Parathyroid adenoma (tissue), 2 donors: ENCODE measurements around the gene COL10A1.

Experiments
- H2AFZ ChIP-seq: fragments of 300-600 bp; sonication (generic); one replicate; pipeline ENCODE4 v1.7.0; 2017; ENCODE audit warnings: antibody characterized with exemption, mild to moderate bottlenecking
- H3K27ac ChIP-seq: fragments of 300-600 bp; sonication (generic); one replicate; pipeline ENCODE4 v1.7.0; 2017
- H3K27me3 ChIP-seq: fragments of 300-600 bp; sonication (generic); one replicate; pipeline ENCODE4 v1.7.0; 2017; ENCODE audit warnings: low read length; ENCODE audit not compliant: control insufficient read depth, insufficient read depth
- H3K36me3 ChIP-seq: fragments of 300-600 bp; sonication (generic); one replicate; pipeline ENCODE4 v1.7.0; 2017; ENCODE audit warnings: low read length; ENCODE audit not compliant: control insufficient read depth, insufficient read depth
- H3K4me1 ChIP-seq: fragments of 300-600 bp; sonication (generic); one replicate; pipeline ENCODE4 v1.7.0; 2017; ENCODE audit warnings: control low read depth
- H3K4me2 ChIP-seq: fragments of 300-600 bp; sonication (generic); one replicate; pipeline ENCODE4 v1.7.0; 2017; ENCODE audit warnings: low read length
- H3K4me3 ChIP-seq: fragments of 300-600 bp; sonication (generic); one replicate; pipeline ENCODE4 v1.7.0; 2017; ENCODE audit warnings: low read depth, low read length
- H3K79me2 ChIP-seq: fragments of 300-600 bp; sonication (generic); one replicate; pipeline ENCODE4 v1.7.0; 2017; ENCODE audit warnings: control low read depth
- H3K9ac ChIP-seq: fragments of 300-600 bp; sonication (generic); one replicate; pipeline ENCODE4 v1.7.0; 2017; ENCODE audit warnings: mild to moderate bottlenecking
- H3K9me3 ChIP-seq: fragments of 300-600 bp; sonication (generic); one replicate; pipeline ENCODE4 v1.7.0; 2017; ENCODE audit warnings: low read length; ENCODE audit not compliant: control insufficient read depth
- CTCF ChIP-seq: fragments of 300-600 bp; sonication (generic); IDR thresholded peaks from one replicate; pipeline ENCODE4 v1.7.0; 2017; ENCODE audit warnings: antibody characterized with exemption, mild to moderate bottlenecking
- donor health status: primary hyperparathyroidism.

COL10A1 gene

GRCh38 chr6:116157391-116157790, 31.5 kb upstream of the COL10A1 start:
- Histone ChIP-seq H3K36me3 (no peaks in the 10 kb centered on the region), H3K4me1 (no peaks in the 10 kb centered on the region), H3K9ac (no peak overlapping the region), H3K79me2 (no peaks in the 10 kb centered on the region), H3K27ac (no peak overlapping the region), H3K4me3 (no peak overlapping the region), H3K9me3 (no peaks in the 10 kb centered on the region), H2AFZ (no peak overlapping the region), H3K4me2 (no peak overlapping the region), H3K27me3 (no peaks in the 10 kb centered on the region)
- no peak for TF ChIP-seq CTCF

GRCh38 chr6:116156405-116157326, 30.7 kb upstream of the COL10A1 start:
- Histone ChIP-seq H3K27me3 (no peaks in the 10 kb centered on the region), H3K4me3 (no peak overlapping the region), H3K4me2 (no peak overlapping the region), H3K79me2 (no peaks in the 10 kb centered on the region), H3K27ac (no peak overlapping the region), H3K9me3 (no peaks in the 10 kb centered on the region), H3K4me1 (no peaks in the 10 kb centered on the region), H3K9ac (no peak overlapping the region), H3K36me3 (no peaks in the 10 kb centered on the region), H2AFZ (no peak overlapping the region)
- no peak for TF ChIP-seq CTCF

- no peak for TF ChIP-seq CTCF
Observed at GRCh38 chr6:116154887-116155286, 29.0 kb upstream of the COL10A1 start.

GRCh38 chr6:116152620-116153019, 26.7 kb upstream of the COL10A1 start:
- Histone ChIP-seq H3K4me2 (no peak overlapping the region), H3K4me3 (no peak overlapping the region), H3K27ac (no peak overlapping the region), H3K9me3 (no peaks in the 10 kb centered on the region), H2AFZ (no peak overlapping the region), H3K9ac (no peak overlapping the region), H3K79me2 (no peaks in the 10 kb centered on the region), H3K27me3 (no peaks in the 10 kb centered on the region), H3K36me3 (no peaks in the 10 kb centered on the region), H3K4me1 (no peaks in the 10 kb centered on the region)
- no peak for TF ChIP-seq CTCF

More at GRCh38 chr6:116154887-116155286, 29.0 kb upstream of the COL10A1 start:
- H3K9me3 ChIP-seq: no peaks in the 10 kb centered on the region
- no peak overlapping the region for H3K4me2 ChIP-seq
- no peaks in the 10 kb centered on the region for H3K36me3 ChIP-seq
- no peaks in the 10 kb centered on the region for H3K27me3 ChIP-seq
- no peaks in the 10 kb centered on the region for H3K79me2 ChIP-seq
- H3K4me1 ChIP-seq: no peaks in the 10 kb centered on the region
- H2AFZ ChIP-seq: no peak overlapping the region
- no peak overlapping the region for H3K27ac ChIP-seq
- H3K9ac ChIP-seq: no peak overlapping the region
- H3K4me3 ChIP-seq: no peak overlapping the region
